GM20000 (cell line): ENCODE results near the gene XBP1.
A peak's percentile ranks its signal among the peaks of the same experiment; 100 is the strongest.

Source experiments
- DNase-seq: peaks from one replicate; pipeline ENCODE4 v3.0.0; 2012; ENCODE audit warnings: low spot score
- TF ChIP-seq, protein P1 (sequence below): IDR thresholded peaks from 2 replicates; pipeline ENCODE4 v1.5.1; 2012; ENCODE audit warnings: mild to moderate bottlenecking, control low read depth; ENCODE audit errors: extremely low read depth, missing control alignments

Gene XBP1

DNA sequence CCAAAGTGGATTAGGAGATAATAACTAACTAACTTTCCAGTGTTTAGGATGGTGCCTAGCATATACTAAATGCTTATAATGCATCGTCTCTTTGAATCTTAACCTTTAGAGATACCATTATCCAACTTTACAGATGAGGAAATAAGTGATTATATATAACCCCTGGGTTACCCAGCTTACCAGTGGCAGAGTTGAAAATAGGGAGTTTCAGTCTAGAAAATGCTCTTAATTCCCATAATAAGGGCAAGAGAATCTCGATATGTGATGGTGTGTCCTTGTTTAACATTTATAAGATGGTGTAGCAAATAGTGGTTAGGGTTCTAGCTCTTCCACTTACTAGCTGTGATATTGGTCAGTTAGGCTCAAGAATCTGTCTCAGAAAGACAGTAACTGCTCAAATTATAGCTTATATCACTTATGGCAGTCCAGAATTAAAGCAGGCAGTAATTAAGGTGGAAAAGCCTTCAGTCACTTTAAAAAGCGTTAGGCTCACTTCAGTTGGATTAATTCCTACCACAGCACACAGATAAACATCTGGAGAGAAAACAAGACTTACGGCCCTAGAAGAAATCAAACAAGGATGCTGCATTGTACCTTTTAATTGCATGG, 6.3 kb downstream of the XBP1 start:
- DNase-seq: no peak
- TF ChIP-seq, protein P1, sequence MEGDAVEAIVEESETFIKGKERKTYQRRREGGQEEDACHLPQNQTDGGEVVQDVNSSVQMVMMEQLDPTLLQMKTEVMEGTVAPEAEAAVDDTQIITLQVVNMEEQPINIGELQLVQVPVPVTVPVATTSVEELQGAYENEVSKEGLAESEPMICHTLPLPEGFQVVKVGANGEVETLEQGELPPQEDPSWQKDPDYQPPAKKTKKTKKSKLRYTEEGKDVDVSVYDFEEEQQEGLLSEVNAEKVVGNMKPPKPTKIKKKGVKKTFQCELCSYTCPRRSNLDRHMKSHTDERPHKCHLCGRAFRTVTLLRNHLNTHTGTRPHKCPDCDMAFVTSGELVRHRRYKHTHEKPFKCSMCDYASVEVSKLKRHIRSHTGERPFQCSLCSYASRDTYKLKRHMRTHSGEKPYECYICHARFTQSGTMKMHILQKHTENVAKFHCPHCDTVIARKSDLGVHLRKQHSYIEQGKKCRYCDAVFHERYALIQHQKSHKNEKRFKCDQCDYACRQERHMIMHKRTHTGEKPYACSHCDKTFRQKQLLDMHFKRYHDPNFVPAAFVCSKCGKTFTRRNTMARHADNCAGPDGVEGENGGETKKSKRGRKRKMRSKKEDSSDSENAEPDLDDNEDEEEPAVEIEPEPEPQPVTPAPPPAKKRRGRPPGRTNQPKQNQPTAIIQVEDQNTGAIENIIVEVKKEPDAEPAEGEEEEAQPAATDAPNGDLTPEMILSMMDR: no peak

DNA sequence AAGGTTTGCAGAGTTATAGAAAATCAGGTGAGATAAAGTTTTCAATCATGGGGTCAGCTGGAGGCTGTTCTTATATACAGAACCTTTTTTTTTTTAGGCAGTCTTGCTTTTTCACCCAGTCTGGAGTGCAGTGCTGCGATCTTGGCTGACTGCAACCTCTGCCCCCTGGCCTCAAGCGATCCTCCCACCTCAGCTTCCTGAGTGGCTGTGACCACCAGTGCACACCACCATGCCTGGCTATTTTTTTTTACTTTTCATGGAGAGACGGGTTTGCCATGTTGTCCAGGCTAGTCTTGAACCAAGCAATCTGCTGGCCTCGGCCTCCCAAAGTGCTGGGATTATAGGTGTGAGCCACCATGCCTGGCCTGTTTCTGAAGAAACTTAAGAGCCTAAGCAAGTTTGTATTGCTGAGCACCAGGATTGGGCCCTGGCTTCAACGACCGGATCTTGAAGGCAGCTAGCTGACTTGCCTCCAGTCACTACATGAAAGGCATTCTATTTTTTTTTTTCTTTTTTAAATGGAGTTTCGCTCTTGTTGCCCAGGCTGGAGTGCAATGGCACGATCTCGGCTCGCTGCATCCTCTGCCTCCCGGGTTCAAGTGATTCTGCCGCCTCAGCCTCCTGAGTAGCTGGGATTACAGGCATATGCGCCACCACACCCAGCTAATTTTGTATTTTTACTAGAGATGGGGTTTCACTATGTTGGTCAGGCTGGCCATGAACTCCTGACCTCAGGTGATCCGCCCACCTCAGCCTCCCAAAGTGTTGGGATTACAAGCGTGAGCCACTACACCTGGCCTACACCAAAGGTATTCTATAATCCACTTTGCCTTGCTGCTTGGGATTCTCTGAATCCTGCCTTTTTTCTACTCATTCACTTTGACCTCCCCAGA, 7.6 kb downstream of the XBP1 start:
- TF ChIP-seq, protein P1: no peak
- no peak for DNase-seq

DNA sequence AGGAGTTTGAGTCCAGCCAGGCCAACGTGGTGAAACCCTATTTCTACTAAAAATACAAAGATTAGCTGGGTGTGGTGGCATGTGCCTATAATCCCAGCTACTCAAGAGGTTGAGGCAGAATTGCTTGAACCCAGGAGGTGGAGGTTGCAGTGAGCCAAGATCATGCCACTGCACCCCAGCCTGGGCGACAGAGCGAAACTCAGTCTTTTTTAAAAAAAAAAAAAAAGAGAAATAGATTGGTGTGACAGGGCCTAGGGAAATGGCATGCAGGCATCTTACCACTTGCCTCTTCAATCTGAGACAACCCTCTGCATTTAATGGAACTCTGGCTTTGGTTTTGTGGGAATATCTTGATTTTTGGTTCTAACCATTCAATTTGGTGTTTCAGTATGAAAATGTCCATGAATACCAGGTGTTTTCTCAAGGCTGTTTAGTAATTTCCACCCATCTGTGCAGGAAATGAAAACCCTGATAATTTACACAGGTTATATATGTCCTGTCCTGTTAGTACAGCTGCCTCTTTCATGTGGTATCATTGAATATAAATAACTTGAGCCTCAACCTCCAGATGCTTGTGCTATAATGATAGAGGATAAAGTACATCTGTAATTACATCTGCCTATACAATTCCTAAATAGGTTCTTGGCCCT, 8.4 kb downstream of the XBP1 start:
- TF ChIP-seq, protein P1: no peak
- DNase-seq: peak; percentile 66

DNA sequence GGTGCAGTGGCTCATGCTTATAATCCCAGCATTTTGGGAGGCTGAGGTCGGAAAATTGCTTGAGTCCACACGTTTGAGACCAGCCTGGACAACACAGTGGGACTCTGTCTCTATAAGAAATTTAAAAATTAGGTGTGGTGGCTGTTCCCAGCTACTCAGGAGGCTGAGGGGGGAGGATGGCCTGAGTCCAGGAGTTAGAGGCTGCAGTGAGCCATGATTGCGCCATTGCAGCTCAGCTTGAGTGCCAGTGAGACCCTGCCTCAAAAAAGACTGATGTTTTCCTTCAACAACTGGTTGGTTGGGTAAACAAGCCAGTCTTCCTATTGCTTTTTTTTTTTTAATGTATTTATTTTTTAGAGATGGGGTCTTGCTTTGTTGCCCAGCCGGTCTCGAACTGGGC, 9.2 kb downstream of the XBP1 start:
- TF ChIP-seq, protein P1: no peak
- no peak for DNase-seq

DNA sequence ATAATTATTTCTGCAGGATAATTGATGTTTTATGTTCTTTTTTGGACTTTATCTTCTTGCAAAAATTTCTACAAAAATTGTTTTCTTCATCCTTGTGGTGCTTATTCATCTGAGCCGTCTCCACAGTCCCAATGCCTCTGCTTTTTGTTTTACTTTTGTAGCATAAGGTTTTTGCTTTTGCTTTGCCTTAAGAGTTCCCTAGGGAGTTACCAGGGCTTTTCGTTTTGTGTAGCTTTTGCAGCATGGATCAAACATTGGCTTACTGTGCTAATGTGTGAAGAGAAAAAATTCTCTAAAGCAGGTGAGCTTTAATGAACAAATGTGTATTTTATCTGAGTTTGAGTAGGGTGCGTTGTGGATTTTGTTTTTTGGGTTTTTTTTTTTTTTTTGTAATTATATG, 11.8 kb downstream of the XBP1 start:
- TF ChIP-seq, protein P1: no peak
- DNase-seq: no peak

DNA sequence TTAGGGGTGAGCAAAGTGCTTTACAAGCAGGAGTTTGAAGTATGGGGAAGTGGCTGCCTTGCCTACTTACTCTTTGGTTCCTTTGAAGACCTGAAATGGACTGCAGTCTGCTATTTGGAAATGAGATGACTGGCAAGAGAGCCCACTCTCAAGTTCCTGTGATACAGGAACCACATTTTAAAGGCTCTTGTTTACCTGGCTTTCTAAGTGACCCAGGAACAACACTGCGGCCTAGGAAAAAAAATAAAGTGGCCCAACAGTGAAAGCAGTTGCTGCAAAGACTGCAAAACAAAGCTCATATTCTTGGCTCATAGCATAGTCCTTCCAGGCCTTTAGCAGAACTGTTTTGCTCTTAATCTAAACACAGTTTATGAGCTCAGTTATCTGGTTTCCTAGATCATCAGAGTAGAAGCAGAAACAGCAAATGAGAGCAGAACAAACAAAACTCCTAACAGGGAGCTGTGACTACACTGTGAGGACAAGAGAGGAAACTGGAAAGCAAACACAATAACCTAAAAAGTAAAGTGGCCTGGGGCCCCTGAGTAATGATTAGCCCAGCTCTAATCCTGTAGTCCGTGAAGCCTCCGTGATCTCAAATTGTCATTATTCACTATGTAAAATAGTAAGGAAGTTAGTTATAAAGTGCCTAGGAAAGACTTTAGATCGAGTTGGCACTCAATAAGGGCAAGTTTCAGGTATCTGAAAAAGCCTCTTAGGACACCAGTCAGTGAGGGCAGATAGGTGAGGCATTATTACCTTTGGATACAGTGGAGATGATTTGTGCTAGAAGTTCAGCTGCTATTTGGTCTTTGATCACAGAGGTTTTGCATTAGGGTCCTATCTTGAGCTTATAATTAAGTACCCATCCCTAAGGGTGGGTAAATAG, 16.3 kb downstream of the XBP1 start:
- no peak for DNase-seq
- TF ChIP-seq, protein P1: no peak
